ENCODE measurements around the gene SPRED1. TPM values are rescaled to one million over a fixed set of nuclear protein-coding genes. Genes with fewer than 3 reads are reported as not detected.

The SPRED1 gene
- total RNA-seq (2013) = 9.0 TPM
- polyA plus RNA-seq = 1 to 10 TPM; 2.5 to 3.3 (median 3.2) TPM
- polyA minus RNA-seq = 3.7 and 4.1 TPM in 2 replicates
- total RNA-seq = 2.2 to 34.4 (median 19.5) reads per million in 11 experiments

DNA sequence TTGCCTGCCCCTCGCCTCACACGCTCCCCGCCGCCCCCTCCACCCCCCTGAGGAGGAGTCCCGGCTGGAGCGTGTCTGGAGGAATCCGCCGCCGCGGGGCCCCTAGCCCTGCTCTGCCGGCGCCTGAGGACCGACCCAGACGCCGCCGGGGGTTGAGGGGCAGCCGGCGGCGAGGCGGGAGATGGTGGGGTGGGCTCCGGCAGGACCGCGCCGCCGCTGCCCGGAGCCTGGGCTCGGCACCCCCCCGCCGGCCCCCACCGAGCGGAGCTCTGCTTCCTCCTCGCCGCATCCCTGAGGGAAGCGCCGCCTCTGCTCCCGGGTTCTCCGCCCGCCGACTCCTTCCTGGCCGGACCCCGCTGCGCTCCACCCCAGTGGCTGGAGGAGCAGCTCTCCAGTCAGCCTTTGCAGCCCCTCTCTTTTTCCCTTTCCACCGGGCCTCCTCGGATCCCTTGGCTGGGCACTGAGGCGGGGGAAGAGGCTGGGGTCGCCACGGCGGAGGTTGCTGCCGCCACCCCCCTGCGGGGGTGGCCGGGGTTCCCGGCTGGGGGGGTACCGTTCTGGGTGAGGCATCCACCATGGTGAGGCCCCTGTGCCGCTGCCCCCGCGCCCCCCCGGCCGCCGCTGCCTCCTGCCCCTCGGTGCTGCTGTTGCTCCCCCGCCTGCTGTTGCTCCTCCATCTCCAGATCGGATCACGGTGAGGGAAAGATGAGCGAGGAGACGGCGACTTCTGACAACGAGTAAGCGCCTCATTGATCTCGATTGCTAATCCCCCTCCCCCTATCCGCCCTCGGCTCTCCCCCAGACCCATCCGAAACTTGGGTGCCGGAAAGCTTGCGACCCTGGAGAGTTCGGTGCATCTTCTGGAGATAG, at the start of gene SPRED1:
SPRED1 (plus strand) TSS at position 356 of the 870 bp plus-strand sequence; CDS start at position 706, 350 bp downstream.
- H3K27me3 Mint-ChIP-seq (ENCODE audit: low read depth in 3 of 3) = peaks cover 14 to 34% (median 18%) of the 10 kb centered on the region in 3 donors
- DNase-seq = peak in 2 of 3 donors; percentile 12 to 29
- H3K27ac Mint-ChIP-seq = peak within 1 kb of the TSS; percentile 71 to 91 (median 83)
- Histone ChIP-seq H3K4me2 (replicated peaks; ENCODE audit: extremely low read depth, low read length, poor library complexity, severe bottlenecking) (peak within 1 kb of the TSS; percentile 93), H4K20me1 (ENCODE audit: insufficient read depth, low read length) (peaks cover 5% of the 10 kb centered on the region), H3K4me3 (replicated peaks in 1 of 3; ENCODE audit: low read depth in 2 of 3, low read length in 3 of 3) (peak within 1 kb of the TSS; percentile 71 to 85 (median 85)), H3K79me2 (ENCODE audit: insufficient read depth, low read length) (no peaks in the 10 kb centered on the region), H3K27me3 (ENCODE audit: control insufficient read depth in 2 of 2, insufficient read depth in 2 of 2, low read length in 2 of 2) (peaks cover 20 to 23% of the 10 kb centered on the region in 2 donors), H3K4me1 (ENCODE audit: control insufficient read depth in 1 of 2, insufficient read depth in 2 of 2, low read length in 2 of 2) (peaks cover 31 to 39% of the 10 kb centered on the region in 2 donors), H3K36me3 (replicated peaks in 1 of 2; ENCODE audit: control insufficient read depth in 1 of 2, insufficient read depth in 2 of 2, low read length in 2 of 2) (no peaks in the 10 kb centered on the region), H3K9ac (ENCODE audit: insufficient read depth, low read length, poor library complexity, severe bottlenecking) (peak within 1 kb of the TSS; percentile 84), H3K9me3 (replicated peaks in 1 of 2; ENCODE audit: control insufficient read depth in 1 of 2, insufficient read depth in 1 of 2, low read length in 2 of 2) (no peaks in the 10 kb centered on the region), H2AFZ (ENCODE audit: insufficient read depth, low read depth, low read length, poor library complexity, severe bottlenecking) (peak within 1 kb of the TSS; percentile 88), H3K27ac (ENCODE audit: low read depth in 1 of 2, low read length in 2 of 2) (peak within 1 kb of the TSS; percentile 51 to 80)
- peak within 1 kb of the TSS; percentile 92 to 98 for H3K4me3 Mint-ChIP-seq
- H3K9me3 Mint-ChIP-seq = peaks cover 0 to 3% (median 0%) of the 10 kb centered on the region in 7 donors
- peaks cover 31% of the 10 kb centered on the region for H3K4me1 Mint-ChIP-seq
- under 1% methylated on average over 58 of the region's 75 CpGs for WGBS (ENCODE audit: insufficient coverage)
- TF ChIP-seq, protein P1, sequence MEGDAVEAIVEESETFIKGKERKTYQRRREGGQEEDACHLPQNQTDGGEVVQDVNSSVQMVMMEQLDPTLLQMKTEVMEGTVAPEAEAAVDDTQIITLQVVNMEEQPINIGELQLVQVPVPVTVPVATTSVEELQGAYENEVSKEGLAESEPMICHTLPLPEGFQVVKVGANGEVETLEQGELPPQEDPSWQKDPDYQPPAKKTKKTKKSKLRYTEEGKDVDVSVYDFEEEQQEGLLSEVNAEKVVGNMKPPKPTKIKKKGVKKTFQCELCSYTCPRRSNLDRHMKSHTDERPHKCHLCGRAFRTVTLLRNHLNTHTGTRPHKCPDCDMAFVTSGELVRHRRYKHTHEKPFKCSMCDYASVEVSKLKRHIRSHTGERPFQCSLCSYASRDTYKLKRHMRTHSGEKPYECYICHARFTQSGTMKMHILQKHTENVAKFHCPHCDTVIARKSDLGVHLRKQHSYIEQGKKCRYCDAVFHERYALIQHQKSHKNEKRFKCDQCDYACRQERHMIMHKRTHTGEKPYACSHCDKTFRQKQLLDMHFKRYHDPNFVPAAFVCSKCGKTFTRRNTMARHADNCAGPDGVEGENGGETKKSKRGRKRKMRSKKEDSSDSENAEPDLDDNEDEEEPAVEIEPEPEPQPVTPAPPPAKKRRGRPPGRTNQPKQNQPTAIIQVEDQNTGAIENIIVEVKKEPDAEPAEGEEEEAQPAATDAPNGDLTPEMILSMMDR (IDR thresholded peaks at IDR 0.05) = no peak
- H3K36me3 Mint-ChIP-seq = peaks cover 0 to 2% of the 10 kb centered on the region in 2 donors
- intact Hi-C loops (cut with micrococcal nuclease) = loop anchor here (5.0 to 10.0 kb wide), 4 partner anchors 45 to 248 kb away; no protein-coding TSS in a partner anchor

DNA sequence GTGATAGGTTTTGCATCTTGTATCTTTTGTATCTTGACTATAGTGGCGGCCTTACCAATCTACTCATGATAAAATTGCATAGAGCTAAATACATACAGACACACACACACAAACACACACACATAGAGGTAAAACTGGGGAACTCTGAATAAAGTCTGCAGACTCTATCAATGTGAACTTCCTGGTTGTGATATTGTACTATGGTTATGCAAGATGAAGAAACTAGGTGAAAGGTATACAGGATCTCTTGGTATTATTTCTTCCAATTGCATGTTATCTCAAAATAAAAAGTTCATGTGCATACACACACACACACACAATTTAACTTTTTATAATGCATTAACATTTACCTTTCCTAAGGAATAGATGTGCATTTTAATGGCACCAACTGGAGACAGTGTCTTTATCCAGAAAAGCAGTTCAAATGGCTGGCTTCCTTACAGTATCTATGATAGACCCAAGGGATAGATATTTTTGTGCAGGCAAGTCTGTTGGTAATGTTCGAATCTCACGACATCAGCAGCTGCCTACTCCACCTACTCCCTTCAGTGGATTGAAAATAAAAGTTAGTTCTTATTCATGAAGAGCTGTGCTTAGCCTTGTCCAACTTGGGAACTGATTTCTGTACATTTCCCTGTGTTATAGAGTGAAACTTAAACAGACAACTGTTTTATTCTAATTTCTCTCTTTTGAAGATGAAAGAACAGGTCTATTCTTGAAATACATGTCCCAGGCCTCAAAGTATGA, 46.9 kb upstream of the SPRED1 start:
- no peak overlapping the region for H3K4me2 ChIP-seq (replicated peaks; ENCODE audit: extremely low read depth, low read length, poor library complexity, severe bottlenecking)
- no CpG with 5 or more reads among the region's 3 CpGs for WGBS (ENCODE audit: insufficient coverage)
- Mint-ChIP-seq H3K4me1 (no peaks in the 10 kb centered on the region), H3K27ac (no peak overlapping the region), H3K27me3 (ENCODE audit: low read depth in 3 of 3) (peaks cover 2 to 9% (median 3%) of the 10 kb centered on the region in 3 donors), H3K4me3 (no peak overlapping the region), H3K9me3 (peaks cover 0 to 5% (median 2%) of the 10 kb centered on the region in 7 donors), H3K36me3 (no peaks in the 10 kb centered on the region)
- H3K4me3 ChIP-seq (replicated peaks in 1 of 3; ENCODE audit: low read depth in 2 of 3, low read length in 3 of 3) = no peak overlapping the region
- DNase-seq = no peak
- H3K9ac ChIP-seq (ENCODE audit: insufficient read depth, low read length, poor library complexity, severe bottlenecking) = no peak overlapping the region
- TF ChIP-seq, protein P1 (IDR thresholded peaks at IDR 0.05) = no peak
- intact Hi-C loops (cut with micrococcal nuclease) = no loop called here
- no peak overlapping the region for H2AFZ ChIP-seq (ENCODE audit: insufficient read depth, low read depth, low read length, poor library complexity, severe bottlenecking)
- H3K36me3 ChIP-seq (replicated peaks in 1 of 2; ENCODE audit: control insufficient read depth in 1 of 2, insufficient read depth in 2 of 2, low read length in 2 of 2) = no peaks in the 10 kb centered on the region
- H3K27ac ChIP-seq (ENCODE audit: low read depth in 1 of 2, low read length in 2 of 2) = no peak overlapping the region
- no peaks in the 10 kb centered on the region for H3K4me1 ChIP-seq (ENCODE audit: control insufficient read depth in 1 of 2, insufficient read depth in 2 of 2, low read length in 2 of 2)
- H3K27me3 ChIP-seq (ENCODE audit: control insufficient read depth in 2 of 2, insufficient read depth in 2 of 2, low read length in 2 of 2) = peaks cover 0 to 2% of the 10 kb centered on the region in 2 donors
- H3K9me3 ChIP-seq (replicated peaks in 1 of 2; ENCODE audit: control insufficient read depth in 1 of 2, insufficient read depth in 1 of 2, low read length in 2 of 2) = peaks cover 0 to 3% of the 10 kb centered on the region in 2 donors
- H4K20me1 ChIP-seq (ENCODE audit: insufficient read depth, low read length) = no peaks in the 10 kb centered on the region
- no peaks in the 10 kb centered on the region for H3K79me2 ChIP-seq (ENCODE audit: insufficient read depth, low read length)

Data from CD14-positive monocyte (primary cell).